Liver (tissue), 2 donors: ENCODE results near the gene COX10.

ENCODE experiments used
- GABPA ChIP-seq, 2 donors: IDR thresholded peaks in 1 of 2; conservative IDR thresholded peaks in 1 of 2; 2 replicates each; pipeline ENCODE4 v1.6.1; 2016; ENCODE audit warnings: antibody characterized with exemption in 2 of 2, mild to moderate bottlenecking in 1 of 2, moderate library complexity in 1 of 2
- MAX ChIP-seq: IDR thresholded peaks from 2 replicates; pipeline ENCODE4 v1.6.1; 2016; ENCODE audit warnings: antibody characterized with exemption
- REST ChIP-seq: IDR thresholded peaks from 2 replicates; pipeline ENCODE4 v1.6.1; 2016; ENCODE audit warnings: antibody characterized with exemption, mild to moderate bottlenecking
- YY1 ChIP-seq: IDR thresholded peaks from 2 replicates; pipeline ENCODE4 v1.6.1; 2016; ENCODE audit warnings: antibody characterized with exemption, mild to moderate bottlenecking
- donor health status: healthy.

- no peak for TF ChIP-seq REST
- no peak for TF ChIP-seq YY1
- no peak for TF ChIP-seq GABPA (IDR thresholded peaks at IDR 0.05 in 1 of 2, conservative IDR thresholded peaks at IDR 0.05 in 1 of 2)
- no peak for TF ChIP-seq MAX
These were observed 2.0 kb upstream of the COX10 start for GRCh38 chr17:14067347-14067746.
